HG03095 (cell line): ENCODE measurements around the gene PID1.
"Not testable (repeated sequence)": the region's sequence is repeated elsewhere in the genome, so short reads cannot be mapped to it uniquely, and the experiment has no call there.

Source experiments
- ATAC-seq: cut with Tn5 transposase; IDR thresholded peaks from one replicate; pipeline ENCODE4 v1.9.1; 2021; ENCODE audit warnings: moderate library complexity; ENCODE audit not compliant: unreplicated experiment

The PID1 gene

DNA sequence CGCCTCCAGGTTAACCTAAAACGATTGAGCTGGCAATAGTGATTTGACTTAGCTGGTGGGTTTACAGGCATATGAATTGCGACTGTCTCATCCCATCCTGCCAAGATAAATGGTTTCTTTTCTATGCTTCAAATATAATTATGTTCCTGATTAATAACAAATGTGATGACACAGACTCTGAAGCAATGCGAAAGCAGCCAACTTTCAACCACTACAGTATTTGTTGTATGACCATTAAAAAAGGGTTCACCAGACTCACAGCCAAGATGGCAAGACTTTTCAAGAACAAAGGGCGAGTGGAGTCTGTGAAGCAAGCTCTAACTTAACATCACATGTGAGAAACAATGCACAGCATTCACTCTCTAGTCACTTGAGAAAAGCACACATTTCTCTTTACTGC lies 186.6 kb downstream of the PID1 start:
- no peak for ATAC-seq

DNA sequence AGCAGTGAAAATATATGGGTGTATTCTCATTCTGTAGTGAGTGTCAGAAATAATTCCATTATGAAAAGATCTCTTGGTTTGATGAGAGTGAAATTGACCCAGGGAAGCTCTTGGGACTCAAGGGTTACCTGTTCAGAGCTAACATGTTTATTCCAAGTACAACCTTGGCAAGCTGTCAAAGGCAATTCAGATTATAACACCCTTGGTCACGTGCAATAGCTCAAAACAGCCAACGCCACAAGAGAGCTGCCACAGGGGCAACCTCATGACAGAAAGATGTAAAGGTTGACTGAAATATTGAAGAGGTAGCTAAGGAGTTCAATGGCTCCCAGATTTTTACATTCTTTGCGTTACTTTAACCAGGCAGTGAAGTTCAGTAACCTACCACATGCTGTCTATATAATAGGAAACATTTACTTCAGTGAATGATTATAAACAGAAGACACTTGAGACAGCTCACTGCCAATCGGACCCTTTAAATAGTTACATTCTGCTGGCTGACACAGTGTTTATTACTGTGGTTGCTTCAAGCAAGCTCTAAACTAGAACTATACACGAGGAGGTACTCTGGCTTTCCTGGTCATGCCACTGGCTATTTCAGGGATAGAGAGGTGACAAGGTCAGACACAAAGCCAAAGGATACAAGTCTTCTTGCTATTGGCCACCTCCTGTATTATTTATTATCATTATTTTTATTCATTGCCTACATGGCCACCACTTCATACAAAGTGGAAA lies 187.3 kb downstream of the PID1 start:
- ATAC-seq = no peak

DNA sequence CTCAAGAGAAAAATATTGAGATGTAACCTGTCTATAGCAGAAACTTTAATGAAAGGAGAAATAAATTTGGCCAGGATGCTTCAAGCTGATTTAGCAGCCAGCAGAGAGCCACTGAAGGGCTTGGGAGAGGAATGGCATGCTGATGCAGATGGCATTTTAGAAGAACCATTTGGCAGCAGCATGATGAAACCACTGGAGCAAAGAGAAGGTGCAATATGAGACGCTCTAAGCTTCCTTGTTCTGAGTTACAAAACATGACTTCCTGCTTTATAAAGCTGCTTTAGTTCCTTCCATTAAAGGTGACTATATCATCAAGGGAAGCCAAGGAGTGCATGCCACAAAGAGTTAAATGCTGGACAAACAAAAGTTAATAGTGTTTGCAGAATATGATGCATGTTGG lies 189.7 kb downstream of the PID1 start:
- ATAC-seq = no peak

DNA sequence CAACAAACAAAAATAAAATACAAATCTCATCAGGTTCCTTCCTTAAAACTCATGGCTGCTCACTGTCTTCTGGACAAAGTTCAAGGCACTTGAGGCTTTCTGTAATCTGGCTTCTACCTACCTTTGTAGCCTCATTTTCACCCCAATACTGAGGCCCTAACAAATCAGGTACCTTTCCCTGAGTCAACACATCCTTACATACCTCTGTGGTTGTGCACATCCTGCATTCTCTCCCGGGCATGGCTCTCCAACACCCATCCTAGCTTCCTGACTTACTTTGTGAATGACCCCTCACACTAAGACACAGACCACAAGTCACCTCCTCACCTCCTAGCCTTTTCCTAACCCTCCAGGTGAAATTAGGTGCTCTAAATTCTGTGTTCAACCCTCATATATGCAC lies 190.9 kb downstream of the PID1 start:
- ATAC-seq = no peak

DNA sequence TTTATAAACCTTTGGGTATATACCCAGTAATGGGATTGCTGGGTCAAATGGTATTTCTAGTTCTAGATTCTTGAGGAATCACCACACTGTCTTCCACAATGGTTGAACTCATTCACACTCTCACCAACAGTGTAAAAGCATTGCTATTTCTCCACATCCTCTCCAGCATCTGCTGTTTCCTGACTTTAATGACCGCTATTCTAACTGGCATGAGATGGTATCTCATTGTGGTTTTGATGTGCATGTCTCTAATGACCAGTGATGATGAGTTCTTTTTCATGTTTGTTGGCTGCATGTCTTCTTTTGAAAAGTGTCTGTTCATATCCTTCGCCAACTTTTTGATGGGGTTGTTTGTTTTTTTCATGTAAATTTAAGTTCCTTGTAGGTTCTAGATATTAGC lies 194.2 kb downstream of the PID1 start:
- ATAC-seq = not testable (repeated sequence)

DNA sequence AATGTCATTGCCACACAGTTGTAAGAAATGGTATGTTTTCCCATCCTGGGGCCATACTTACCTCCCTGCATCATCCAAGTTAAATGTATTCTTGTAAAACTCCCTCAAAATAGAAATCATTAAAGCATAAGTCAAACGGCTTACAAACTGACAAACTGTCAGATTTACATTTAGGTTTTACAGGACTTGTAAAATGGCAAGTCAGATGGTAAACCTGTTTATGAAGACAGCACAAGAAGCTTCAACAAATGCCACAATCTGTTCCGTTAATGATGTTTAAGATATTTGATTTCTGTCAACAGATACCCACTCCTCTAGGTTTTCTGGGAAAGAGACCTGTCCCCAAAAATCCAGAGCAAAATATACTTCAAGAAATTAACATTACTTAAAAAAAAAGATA lies 197.2 kb downstream of the PID1 start:
- ATAC-seq = no peak

DNA sequence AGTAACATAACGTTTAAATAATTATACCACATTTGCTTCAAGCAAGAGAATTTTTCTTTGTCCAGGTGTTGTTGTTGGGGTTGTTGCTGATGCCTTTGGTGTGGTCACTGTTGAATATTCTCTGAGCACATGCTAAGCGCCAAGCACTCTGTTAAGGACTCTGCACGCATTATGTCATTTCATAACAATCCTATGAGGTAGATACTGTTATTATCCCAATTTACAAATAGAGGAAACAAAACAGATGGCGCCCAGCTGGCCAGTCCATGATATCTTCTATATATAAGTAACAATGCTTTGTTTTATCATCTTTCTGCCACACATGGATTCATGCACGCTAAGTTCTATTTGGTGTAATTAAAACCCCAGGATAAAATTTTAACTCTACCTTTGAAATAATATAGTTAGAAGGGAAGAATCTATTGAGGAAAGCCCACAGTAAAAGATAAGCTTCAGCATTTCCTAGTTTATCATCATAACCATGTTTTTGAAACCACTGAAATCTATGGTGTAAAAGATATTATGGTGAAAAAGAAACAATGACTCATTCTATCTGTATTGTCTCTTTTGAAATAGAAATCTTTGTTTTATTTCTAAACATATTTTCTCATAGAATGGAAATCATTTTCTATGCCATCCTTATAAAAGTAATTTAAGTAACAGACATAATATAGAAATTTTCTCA lies 199.7 kb downstream of the PID1 start:
- ATAC-seq = no peak

DNA sequence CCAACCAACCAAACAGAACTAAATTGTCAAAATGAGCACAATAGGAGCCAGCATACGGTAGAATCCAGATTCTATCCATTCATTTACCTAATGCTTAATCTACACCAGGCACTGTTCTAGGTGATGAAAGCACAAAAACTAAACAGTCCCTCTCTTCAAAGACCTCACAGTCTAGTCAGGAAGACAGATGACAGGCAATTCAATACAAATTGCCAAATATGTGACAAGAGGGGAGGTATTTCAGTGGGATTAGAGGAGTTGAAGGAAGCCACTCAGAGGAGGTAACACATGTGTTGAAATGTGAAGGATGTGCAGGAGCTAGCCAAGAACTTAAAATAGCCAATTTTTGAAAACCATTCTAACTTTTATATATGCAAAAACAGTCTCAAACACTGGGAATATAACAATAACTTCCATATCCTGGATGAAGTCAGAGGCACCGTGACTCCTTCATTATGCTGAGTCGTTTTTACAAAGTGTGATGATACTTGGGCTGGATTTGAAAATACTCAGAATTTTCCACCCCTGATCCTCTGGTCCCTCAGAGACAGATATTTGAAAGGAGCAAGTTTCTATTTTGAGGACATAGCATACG lies 204.9 kb downstream of the PID1 start:
- ATAC-seq = no peak

DNA sequence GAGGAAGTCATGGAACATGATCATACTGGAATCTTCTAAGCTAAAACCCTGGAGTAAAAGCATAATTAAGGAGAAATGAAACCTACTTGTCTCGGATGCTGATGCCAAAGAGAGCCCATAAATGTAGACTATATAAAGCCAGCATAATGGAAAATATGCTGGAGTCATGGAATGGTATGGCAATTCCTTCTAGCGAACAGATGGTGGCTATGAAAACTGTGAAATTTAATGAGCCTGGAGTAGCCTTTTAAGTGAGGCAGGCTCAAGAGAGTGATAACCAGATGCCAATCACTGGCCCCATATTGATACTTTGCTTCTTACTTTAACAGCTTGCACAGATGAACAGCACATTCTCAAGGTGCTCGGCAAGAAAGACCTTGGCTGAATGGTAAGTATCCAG lies 206.3 kb downstream of the PID1 start:
- ATAC-seq = no peak

DNA sequence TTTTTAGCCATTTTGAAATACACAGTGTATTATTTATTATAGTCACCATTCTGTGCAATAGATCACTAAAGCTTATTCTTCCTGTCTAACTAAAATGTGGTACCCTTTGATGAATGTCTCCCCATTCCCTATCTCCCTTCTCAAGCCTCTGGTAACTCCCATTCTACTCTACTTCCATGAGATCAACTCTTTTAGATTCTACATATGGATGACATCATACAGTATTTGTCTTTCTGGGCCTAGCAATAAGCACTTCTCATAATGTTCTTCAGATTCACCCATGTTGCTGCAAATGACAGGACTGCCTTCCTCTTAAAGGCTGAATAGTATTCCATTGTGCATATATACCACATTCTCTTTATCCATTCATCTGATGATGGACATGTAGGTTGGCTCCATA lies 210.9 kb downstream of the PID1 start:
- ATAC-seq = no peak

DNA sequence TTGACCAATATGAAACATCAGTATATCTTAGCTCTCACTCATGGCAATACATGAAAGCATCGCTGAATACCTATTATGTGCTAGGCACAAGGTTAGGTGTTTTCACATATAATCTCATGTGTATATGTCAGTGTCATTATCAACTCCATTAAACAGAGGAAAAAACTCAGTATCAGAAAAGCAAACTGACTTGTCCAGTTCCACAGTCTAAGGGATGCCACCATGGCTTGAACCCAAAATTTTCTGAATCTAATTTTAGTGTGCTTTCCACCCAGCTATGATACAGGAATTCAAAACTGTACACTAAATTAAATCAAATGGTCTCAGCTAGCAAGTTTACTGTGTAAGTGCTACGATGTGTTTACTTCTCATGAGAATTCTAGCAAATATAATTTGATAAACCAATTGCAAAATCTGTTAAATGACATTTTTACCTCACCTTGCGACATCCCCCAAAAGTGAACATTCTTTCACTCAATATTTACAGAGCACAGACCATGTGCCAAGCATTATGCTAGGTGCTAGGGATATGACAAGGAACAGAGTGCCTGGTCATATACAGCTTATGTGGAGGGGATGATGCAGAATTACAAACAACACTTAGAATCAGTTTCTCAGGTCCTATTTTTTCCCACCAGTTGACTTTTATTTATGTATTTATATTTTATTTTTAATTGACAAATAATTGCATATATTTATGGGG lies 211.6 kb downstream of the PID1 start:
- ATAC-seq = no peak

DNA sequence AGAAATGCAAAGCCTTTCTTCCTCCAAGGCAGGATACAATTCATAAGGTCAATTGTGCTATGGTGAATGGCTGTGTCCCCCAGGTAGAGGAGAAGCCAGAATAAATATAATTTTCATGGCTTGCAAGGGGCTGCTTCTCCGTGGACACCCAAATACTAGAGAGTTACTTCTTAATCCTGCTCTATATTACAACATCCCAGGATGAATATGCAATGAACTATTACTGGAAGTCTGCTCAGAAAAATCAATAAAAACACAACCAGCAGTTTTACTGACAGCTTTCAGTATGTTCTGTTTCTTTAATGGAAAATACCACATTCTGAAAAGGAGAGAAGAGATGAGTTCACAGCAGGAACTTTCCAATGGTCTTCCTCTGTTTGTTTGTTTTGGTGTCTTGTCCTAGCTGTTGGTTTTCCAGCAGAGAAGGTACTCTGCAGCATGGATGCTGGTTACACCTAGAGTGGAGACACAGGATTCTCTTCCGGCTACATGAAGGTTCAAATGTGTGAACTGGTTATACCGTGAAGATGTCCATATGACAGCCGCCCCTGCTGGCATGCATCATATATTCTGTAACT lies 213.0 kb downstream of the PID1 start:
- no peak for ATAC-seq

DNA sequence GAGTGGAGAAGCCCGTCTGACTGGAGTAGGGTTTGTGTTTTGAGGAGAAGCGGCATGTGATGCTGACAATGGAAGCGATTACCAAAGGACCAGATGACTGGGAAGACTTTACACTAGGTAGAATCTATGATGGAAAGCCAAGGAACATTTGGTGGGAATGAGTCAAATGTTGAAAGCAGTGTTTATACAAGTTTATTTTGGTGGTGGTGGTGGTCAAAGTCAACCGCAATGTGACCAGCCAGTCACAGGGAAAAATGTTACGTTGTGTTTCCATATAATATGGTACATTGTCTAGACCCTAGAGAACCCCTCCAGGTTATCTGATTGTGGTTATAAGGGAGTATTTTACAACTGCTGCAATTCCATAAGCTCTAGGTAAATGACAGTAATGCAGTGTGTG lies 216.8 kb downstream of the PID1 start:
- ATAC-seq = no peak

DNA sequence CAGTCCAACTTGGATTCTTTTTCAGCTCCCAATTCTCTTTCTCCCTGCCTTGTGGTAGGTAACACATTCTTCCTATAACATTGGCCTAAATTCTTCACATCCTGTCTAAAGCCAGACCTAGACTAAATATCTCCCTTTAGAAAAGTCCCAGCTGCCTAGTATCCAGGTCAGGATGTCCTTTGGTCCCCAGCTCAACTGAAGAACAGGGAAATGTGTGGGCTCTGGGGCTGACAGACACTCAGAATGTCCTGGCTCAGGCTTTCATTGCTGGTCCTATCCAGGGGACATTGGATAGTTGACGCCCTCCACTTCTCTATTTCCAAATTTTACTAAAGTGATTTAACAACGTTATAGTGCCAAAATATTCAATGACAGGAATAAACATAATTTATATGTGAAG lies 219.3 kb downstream of the PID1 start:
- ATAC-seq = no peak

DNA sequence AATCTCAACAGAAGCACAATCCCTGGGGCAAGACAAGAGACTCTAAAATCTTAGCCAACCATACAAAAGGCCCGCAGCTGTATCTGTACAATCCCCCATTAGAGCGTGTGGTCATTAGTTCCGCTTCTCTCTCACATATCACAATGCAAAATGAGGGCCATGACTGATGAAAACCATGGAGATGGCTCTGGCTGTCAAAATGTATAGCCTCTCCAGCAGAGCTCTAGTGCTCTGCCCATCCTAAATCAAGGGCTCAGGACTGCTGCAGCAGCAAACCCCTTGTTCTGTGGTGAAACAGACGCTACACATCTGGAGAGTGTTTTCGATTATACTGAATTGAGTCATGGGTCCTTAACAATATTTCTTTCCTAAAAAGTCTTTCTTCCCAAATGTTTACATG lies 221.0 kb downstream of the PID1 start:
- no peak for ATAC-seq

DNA sequence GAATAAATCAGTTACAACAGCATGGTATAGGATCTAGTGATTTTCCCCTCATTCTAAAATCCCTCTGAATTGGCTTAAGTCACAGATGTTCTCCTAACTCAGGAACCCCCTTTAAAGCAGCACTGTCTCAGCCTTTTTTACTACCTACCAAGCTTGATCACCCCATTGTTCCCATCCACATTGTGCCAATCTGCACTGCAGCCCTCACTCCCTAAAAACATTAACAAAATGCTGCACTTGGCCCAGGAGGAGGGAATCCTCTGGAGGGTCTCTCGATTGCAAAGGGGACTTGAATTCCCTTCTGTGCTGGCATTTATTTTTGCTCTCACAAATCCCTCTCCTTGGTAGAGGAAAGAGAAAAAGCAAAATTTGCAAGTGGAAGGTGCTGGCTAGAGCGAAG lies 223.0 kb downstream of the PID1 start:
- ATAC-seq = no peak

DNA sequence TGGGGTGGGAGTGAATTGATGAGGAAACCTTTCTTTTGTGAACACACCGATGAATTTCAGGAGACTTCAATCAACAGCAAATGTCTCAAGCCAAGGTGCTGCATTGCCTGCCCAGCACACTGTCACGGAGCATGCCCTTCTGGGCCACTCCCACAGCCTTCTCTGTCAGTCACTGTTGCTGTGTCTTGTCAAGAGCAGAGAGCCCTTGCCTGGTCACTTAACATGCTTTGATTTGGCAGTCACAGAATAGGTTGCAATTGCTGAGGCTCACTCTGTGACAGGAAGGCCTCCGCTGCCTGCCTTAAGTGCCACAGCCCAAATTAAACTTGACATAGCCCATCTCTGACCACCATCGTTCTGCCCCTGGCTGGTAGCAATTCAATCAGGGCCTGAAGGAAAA lies 225.4 kb downstream of the PID1 start:
- no peak for ATAC-seq

DNA sequence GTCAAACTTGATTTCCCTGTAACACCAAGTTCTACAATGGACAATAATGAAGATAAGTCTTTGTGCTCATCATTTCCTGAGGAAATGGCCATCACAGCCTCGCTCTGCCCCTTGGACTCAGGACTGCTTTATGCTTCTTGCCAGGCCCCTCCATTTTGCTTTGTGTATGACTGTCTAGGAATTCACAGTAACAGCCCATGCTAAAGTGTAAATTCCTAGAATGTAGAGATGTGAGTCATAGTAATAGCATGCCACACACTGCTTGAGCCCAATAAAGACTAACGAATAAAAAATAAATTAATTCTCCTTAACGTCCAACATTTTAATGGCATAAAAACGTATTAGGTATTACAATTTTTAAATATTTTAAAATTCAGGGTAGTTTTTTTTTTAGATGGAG lies 226.5 kb downstream of the PID1 start:
- no peak for ATAC-seq

DNA sequence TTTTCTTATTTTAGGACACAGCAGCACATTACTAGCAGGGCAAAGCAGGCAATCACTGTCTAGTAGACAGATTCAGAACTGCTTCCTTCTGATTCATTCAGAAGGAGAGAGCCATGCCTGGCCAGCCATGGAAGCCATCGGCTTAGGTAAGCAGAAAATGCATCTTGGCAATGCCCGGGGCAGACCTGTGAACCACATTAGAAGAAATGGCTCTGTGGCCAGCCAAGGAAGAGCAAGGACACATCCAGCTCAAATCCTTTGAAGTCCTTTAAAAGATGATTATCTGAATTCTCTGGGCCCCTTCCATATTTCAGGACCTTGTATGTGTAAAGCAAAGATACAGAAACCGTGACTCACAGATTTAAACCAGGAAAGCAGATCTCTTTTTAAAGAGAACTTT lies 227.4 kb downstream of the PID1 start:
- no peak for ATAC-seq

DNA sequence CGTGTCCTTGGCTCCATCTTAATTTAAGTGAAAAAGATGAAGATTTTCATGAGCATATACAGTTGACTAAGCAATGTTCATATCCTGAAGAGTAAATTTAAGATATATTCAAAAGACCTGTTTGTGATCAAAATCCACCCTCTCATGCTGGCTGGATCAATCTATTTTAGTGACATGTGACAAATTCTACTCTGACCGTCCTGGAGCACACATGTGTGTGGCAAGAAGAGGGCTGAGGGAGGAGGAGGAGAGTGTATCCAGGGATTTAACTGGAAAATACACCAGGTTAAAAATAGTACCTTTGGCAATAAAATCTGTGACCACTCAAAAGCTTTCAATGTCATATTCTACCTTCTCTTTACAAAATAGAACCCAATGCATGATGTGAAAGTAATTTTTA lies 228.7 kb downstream of the PID1 start:
- no peak for ATAC-seq

DNA sequence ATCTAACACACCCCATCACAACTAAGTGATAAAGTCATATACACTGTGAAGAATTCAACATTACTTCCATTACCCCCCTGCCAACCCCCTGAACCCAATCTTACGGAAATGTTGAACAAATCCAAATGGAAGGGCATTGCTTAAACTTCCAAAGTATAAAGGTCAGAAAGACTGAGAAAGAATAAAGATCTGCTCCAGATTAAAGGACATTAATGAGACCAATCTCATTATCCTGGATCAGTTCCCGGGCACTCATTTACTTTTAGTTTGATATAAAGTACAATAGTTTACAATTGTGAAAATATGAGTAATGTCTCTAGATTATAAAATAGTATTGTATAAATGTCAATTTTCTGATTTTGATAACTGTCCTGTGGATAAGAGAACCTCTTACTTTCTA lies 229.4 kb downstream of the PID1 start:
- no peak for ATAC-seq

DNA sequence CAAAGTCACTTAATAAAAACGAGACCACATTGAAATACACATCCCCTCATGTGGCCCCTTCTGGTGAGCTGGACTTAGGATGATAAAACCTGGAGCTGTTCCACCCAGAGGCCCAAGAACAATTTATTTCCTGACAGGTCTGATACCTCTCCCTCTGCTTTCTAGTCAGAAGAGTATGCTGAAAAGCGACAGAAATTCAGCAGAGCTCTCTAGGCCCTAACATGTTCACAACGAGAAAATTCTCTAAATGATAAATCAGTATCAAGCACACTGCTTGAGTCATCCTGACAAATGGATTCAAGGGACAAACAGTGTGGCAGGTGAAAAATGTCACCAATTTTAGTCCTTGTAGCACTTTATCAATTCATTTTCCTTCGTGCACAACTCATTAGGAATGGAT lies 233.5 kb downstream of the PID1 start:
- ATAC-seq = no peak
